GF-D8 (cell line): ENCODE results near the gene TRAPPC8.
A peak's percentile ranks its signal among the peaks of the same experiment; 100 is the strongest.
"Not testable (repeated sequence)": the region's sequence is repeated elsewhere in the genome, so short reads cannot be mapped to it uniquely, and the experiment has no call there.

Experiments used
- DNase-seq: peaks from one replicate; lab custom pipeline; 2025; lab: John Stamatoyannopoulos, UW

The TRAPPC8 gene

DNA sequence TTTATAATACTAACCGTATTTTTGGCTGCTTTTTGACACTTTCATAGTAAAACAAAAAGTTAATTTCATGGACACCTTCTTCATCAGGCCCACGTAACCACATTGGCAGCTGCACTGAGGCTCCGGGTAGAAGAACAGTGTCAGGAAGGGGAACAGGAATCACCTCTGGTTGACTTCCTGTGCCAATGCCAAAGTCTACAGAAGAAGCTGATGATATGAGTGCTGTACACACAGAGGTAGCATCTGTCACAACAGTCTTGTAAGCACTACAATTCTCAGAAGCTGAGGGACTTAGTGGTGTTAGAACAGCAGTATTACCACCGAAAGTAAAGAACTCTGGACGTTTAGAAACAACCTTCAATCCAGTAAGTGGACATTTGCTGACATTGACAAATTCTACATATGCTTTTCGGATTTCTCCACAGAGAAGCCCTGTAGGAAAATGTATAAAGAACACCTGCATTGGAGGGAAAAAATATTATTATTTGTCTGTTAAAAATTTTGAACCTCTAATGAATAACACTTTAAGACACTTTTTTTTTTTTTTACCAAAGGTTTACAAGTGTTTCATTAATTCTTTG, 85.3 kb downstream of the TRAPPC8 start:
- peak; percentile 67 for DNase-seq

DNA sequence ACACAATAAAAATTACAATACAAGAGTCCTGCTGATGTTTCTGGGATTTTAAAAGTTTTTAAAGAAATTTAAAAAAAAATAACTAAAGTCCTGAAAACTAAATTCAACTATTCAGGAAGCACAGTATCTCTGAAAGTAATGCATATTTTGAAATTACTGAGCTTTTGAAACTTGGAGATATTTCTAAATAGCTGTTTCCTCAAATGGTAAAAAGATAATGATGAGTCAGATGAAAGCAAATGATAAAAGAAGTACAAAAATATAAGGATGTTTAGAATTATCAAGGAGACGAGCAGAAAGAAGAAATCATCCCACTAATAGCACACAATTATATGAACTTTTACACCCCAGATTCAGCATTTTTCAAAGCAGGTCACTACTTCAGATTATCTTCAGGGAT, 92.1 kb downstream of the TRAPPC8 start:
- DNase-seq, result peak; percentile 41

DNA sequence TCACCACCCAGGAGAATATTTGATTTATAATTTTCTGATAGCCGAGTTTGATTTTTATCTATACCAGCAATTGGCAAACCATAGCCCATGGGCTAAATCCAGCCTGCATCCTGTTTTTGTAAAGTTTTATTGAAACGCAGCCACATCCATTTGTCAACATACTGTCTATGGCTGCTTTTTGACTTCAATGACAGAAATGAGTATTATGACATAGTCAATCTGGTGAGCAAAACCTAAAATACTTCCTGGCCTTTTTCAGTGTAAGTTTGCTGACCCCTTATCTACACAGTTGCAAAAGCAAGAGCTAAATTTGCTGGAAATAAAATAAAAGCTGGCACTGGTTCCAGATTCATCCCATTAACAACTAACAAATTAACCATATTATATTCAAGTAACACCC, 102.4 kb downstream of the TRAPPC8 start:
- DNase-seq, result no peak

DNA sequence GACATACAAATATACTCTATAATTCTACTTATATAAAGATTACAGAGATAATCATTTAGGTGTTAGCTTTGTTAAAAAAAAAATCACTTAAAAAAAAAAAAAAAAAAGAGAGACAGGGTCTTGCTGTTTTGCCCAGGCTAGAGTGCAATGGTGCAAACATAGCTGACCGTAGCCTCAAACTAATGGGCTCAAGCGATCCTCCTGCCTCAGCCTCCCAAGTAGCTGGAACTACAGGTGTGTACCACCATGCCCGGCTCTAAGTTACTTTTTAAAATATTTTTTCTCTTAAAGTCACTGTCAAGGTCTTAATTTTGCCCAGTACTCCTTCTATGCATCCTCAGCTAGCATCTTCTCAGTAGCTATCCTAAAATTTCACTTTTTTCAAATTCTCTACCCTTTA, 105.0 kb downstream of the TRAPPC8 start:
- DNase-seq, result no peak

DNA sequence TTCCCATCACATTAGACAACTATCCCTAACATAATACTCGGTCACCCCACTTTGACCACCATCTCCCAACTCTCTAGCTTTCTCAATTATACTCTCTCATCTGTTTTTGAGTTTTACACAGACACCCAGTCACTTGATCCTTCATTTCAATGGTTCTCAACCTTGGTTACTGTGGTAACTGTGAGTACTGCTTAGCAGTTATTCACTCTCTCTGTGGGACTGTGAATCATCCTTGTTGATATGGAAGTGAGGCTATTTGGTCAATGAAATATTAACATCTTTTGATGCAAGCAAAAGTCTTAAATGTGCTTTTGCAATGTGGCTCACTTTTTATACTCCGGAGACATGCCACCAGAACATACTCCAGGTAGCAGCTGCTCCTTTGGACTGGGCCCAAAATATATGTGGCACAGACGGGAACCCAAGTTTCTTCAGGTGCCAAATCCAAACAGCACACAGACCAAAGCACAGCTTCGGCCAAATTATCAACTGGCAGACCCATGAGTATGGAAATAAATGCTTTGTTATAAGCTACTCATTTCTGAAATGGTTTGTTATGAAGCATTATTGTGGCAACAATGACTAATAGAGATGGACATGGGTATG, 107.3 kb downstream of the TRAPPC8 start:
- no peak for DNase-seq

DNA sequence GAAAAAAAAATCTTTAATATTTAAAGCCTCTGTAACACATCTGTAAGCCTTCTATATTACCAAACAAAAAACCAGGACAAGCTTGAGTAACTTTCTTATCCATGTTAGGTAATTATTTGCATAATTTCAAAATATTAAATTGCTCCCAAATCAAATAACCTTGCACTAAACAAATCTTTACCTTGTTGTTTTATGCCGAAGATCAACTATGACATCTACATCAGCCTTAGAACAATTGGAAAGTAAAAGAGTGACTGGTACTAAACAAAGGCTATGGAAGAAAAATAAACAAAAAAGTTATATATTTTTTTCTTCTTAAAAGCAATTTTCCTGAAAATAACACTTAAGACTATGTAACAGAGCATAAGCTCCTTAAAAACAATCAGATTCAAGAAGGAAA, 111.0 kb downstream of the TRAPPC8 start:
- DNase-seq, result no peak

DNA sequence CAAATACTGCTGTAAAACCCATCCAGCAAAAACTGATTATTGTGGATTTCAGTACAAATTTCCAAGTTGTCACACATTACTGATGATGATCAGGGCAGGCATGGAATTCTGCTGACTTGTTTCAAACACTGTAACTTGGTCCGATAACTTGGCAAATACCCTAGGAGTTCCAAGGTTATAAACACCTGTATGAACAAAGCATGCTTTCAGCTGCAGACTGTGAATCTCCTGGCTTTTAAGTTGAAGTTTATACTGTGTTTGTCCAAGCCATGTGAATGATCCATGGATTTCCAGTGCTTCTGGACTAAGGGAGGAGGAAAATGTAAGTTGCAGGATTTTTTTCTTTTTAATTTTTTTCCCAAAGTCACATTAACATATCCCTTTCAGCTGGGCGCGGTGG, 112.2 kb downstream of the TRAPPC8 start:
- DNase-seq, result no peak

DNA sequence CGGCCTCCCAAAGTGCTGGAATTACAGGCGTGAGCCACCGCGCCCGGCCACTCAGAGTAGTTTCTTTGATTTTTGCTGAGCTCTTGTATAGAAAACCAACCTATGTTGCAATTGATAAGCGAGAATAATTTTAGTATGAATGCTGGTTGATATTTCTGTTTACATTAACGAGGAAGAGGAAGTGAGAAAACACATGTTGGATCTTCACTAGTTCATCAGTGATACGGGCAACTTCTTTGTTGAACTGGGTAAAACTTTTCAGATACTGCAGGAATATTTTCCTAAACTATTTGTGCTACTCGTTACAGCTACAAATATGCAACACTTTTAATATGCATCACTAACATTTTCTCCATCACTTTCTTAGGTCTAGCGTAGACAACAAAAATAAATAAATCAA, 114.3 kb downstream of the TRAPPC8 start:
- DNase-seq, result no peak

DNA sequence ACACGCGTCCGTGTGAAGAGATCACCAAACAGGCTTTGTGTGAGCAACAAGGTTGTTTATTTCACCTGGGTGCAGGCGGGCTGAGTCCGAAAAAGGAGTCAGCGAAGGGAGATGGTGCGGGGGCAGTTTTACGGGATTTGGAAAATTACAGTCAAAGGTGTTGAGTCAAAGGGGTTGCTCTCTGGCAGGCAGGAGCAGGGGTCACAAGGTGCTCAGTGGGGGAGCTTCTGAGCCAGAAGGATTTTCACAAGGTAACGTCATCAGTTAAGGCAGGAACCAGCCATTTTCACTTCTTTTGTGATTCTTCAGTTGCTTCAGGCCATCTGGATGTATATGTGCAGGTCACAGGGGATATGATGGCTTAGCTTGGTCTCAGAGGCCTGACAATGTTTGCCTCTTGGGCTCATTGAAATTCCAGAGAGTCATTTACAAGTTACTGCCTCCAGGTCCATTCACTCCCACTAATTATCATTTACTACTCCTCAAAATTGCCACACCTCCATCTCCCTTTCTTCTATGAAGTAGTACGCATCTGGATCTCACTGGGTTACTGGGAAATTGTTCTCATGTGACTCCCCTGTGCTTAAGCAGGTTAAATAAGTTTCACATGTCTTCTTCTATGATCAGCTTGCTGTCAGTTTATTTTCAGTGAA, 116.1 kb downstream of the TRAPPC8 start:
- not testable (repeated sequence) for DNase-seq

DNA sequence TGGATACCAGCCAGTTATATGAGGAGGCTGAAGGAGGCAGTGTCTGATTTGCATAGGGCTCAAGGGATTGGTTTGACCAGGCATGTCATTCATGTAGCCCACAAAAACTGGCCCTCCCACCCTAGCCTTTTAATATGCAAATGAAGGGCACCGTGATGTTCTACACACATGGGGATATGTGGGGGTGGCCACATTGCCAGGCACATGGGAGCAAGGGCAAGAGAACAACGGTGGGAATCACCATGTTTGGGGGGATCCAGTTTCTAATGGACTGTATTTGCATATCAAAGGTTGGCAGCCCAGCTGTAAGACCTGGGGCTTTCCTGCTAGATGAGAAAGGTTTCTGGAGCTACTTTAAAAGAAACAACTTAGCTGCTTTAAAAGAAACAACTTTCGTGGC, 117.2 kb downstream of the TRAPPC8 start:
- DNase-seq, result no peak

DNA sequence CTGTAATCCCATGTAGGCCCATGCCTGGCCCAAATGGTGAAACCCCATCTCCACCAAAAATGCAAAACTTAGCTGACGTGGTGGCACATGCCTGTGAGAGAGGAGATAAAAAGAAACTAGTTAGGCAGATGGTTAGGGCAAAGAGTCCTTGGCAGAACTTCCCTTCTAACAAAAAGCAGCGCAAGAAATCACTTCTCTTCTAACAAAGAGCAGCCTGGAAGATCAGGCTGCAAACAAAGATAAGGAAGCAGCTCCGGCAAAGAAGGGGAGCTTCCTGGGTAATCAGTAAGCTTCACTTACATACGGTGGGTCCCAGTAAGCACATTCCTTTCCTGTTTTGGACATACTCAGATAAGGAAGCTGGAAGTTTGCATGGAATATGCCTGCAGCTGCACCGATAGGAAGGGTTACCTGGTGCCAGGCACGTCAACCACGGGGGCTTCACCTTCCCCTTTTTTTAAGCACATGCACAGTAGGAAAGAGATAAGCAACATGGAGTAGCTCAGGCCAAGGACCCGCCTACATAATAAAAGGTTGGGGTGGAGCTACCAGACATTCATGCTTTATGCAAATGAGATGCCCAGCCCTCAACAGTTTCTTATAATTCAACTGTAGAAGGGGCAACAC, 121.3 kb downstream of the TRAPPC8 start:
- no peak for DNase-seq

DNA sequence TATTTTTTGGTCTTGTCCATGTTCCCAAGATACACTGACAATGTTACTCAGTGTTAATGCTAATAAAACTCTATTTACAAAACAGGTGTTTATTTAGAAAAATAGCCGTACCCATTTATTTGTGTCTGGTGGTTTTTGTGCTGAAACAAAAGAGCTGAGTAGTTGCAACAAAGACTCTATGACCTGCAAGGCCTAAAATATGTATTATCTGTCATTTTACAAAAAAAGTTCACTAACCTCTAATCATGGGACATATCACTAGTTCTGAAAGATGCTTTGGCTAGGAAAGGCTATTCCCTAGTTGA, 123.1 kb downstream of the TRAPPC8 start:
- DNase-seq, result no peak

DNA sequence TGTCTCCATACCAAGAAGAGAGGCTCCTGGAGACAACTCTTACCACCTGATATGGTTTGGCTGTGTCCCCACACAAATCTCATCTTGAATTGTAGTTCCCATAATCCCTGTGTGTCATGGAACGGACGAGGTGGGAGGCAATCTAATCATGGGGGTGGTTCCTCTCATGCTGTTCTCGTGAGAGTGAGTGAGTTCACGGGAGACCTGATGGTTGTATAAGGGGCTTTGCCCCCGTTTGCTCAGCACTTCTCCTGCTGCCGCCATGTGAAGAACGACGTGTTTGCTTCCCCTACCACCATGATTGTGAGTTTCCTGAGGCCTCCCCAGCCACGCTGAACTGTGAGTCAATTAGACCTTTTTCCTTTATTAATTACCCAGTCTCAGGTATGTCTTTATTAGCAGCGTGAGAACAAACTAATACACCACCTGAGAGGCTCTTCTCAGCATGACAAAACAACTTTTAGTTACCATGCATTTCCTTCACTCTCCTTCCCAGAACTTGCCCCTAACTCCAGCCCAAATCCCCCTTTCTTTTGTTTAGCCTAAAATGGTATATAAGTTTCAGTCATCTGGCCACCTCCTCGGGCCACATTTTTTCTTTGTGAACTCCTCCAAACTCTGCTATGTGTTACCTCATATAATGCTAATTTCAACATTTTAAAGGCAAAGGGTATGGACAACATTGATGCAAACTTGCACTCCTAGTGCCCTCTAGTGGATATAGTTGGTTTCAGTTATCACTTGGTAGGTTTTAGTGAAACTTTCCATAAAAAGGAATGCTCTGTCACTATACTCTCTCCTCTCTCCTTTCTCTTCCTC, 123.6 kb downstream of the TRAPPC8 start:
- peak; percentile 28 for DNase-seq

DNA sequence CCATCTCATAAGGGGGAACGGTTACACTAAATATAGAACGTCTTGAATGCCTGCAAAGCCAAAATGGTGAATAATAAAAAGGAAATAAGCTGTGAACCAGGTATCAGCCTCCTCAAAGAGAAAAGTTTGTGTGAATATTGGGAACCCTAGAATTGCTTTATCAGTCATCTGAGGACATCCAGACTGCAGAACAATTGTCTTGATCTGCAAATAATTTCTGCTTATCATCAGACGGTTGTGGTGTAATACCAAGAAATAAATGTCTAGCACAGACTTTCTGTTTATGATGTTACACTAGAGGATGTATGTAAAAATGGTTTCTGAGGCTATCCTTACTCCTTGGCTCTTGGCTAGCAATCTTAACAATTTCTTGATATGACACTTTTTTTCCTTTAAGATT, 128.8 kb downstream of the TRAPPC8 start:
- DNase-seq, result no peak

DNA sequence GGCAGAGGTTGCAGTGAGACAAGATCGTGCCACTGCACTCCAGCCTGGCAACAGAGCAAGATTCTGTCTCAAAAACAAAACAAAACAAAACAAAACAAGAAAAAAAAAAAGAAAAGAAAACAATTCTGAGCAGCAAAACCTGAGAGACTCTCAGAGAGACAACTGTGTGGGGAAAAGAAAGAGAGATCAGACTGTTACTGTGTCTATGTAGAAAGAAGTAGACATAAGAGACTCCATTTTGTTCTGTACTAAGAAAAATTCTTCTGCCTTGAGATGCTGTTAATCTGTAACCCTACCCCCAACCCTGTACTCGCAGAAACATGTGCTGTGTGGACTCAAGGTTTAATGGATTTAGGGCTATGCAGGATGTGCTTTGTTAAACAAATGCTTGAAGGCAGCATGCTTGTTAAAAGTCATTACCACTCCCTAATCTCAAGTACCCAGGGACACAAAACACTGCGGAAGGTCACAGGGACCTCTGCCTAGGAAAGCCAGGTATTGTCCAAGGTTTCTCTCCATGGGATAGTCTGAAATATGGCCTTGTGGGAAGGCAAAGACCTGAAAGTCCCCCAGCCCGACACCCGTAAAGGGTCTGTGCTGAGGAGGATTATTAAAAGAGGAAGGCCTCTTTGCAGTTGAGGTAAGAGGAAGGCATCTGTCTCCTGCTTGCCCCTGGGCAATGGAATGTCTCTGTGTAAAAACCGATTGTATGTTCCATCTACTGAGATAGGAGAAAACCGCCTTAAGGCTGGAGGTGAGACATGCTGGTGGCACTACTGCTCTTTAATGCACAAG, 132.4 kb downstream of the TRAPPC8 start:
- DNase-seq, result not testable (repeated sequence)

DNA sequence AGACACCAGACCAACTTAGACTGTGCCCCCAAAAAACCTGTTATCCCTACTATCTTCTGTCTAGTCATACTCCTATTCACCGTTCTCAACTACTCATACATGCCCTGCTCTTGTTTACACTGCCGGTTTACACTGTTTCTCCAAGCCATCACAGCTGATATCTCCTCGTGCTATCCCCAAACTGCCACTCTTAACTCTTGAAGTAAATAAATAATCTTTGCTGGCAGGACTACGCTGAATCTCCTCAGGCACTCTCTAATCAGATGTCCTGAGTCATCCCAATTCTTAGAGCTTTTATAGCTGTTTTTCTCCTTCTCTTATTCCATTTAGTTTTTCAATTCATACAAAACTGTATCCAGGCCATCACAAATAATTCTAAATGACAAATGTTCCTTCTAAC, 133.9 kb downstream of the TRAPPC8 start:
- DNase-seq, result not testable (repeated sequence)

DNA sequence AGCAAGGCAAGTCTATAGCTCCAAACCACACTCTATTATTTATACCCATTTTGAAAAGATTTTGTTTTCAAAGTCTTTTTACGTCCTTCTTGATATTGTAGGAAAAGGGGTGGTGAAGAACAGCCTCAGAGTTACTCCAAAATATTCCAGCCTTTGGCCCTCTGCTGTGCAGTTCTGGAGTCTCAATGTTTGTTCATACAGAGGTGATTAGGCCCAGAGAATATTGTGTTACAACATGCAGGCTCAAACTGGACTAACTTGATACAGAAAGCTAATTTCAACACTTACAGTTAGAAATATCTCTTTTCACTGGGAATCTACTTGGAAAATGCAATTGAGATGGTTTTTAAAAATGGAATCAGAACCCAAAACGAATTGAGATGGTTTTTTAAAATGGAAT, 141.8 kb downstream of the TRAPPC8 start:
- no peak for DNase-seq

DNA sequence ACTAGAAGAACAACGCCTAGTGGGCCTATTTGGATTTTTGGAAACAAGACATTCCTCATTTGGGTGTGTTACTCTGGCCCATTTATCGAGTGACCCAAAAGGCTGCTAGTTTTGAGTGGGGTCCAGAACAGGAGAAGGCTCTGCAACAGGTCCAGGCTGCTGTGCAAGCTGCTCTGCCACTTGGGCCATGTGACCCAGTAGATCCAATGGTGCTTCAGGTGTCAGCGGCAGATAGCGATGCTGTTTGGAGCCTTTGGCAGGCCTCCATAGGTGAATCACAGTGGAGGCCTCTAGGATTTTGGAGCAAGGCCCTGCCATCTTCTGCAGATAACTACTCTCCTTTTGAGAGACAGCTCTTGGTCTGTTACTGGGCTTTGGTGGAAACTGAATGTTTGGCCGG, 143.7 kb downstream of the TRAPPC8 start:
- not testable (repeated sequence) for DNase-seq

DNA sequence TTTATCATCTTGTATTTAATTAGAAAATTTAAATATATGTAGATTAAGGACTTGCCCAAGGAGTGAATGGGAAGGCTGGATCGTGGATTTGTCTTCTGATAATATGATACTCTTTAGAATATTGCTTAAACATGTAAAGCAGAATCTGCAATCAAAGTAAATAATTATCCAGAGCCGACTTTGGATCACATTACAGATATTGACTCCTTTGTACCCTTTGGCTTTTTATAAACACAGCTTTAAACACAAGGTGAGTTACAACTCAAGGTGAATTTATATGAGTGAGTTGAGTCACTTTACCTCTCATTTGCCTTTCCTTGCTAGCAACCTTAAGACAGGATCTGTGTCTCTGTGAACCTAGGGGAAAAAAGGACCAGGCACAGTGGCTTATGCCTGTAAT, 144.5 kb downstream of the TRAPPC8 start:
- no peak for DNase-seq

DNA sequence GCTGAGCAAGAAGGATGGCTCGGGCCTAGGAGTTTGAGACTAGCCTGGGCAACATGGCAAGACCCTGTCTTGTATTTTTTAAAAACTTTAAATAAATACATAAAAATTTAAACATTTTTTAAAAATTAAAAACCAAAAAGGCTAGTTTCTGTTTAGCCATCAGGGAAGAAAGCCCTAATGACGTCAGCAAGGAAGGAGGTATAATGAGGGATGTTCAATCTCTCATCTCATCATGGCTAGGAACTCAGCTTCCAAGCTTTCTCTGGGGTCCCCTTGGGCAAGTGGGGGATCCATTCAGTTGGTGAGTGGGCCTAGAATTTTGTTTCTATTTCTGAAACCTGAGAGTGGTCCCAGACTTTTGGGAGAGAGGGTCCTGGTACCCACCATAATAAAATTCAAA, 147.2 kb downstream of the TRAPPC8 start:
- no peak for DNase-seq

DNA sequence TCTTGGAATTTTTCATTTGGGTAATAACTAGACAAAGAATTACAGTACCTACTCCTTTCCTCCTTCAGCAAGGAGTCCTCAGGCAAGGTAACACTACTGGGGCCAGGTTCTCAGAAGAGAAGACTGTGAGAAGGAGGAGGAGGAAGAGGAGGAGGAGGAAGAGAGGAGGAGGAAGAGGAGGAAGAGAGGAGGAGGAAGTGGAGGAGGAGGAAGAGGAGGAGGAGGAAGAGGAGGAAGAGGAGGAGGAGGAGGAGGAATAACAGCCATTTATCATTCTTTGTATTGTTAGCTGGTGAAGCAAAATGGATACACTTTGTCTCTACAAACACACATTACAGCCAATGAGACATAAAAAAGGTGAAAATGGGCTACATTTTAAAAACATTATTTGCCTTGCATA, 149.4 kb downstream of the TRAPPC8 start:
- DNase-seq, result no peak

DNA sequence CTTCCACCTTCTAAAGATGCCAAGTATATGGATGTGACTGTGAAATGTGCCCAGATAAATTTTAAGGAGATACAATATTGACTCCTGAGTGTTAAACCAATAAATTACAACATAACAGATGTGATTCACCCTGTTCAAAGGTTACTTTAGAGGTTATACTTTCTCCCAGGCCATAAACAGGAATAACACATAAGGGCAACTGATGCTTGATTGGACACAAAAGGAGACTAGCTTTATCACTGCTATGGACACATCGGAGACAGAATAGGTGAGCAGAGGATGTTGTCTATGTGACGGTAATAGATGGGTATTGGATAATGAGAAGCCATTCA, 150.4 kb downstream of the TRAPPC8 start:
- no peak for DNase-seq
